HepG2 (cell line): ENCODE results near the gene STIM2. TPM values are rescaled to one million over a fixed set of nuclear protein-coding genes. Genes with fewer than 3 reads are reported as not detected.
A peak's percentile ranks its signal among the peaks of the same experiment; 100 is the strongest.

ENCODE experiments used
- FLYWCH1 ChIP-seq: sonication (generic); formaldehyde crosslinking; IDR thresholded peaks from 2 replicates; pipeline ENCODE4 v1.8.1; 2023; ENCODE audit warnings: mild to moderate bottlenecking, missing genetic modification reagents
- HOXD1 ChIP-seq: sonication (generic); formaldehyde crosslinking; IDR thresholded peaks from 2 replicates; pipeline ENCODE4 v1.5.0; 2020; ENCODE audit warnings: missing genetic modification reagents
- IRF2 ChIP-seq: IDR thresholded peaks from 2 replicates; pipeline ENCODE4 v1.6.1; 2018; ENCODE audit warnings: missing genetic modification reagents, missing compliant biosample characterization
- KLF11 ChIP-seq: IDR thresholded peaks from 2 replicates; pipeline ENCODE4 v1.6.1; 2016; ENCODE audit warnings: missing compliant biosample characterization
- NFIC ChIP-seq: IDR thresholded peaks from 2 replicates; pipeline ENCODE4 v1.6.1; 2012; ENCODE audit warnings: mild to moderate bottlenecking, low read length, inconsistent platforms
- NR2F2 ChIP-seq: IDR thresholded peaks from 2 replicates; pipeline ENCODE4 v1.6.1; 2012; ENCODE audit warnings: low read depth, inconsistent platforms, borderline replicate concordance
- POLR2AphosphoS2 ChIP-seq: IDR thresholded peaks from 2 replicates; pipeline ENCODE4 v1.6.1; 2011; ENCODE audit warnings: low read depth, low read length, improper control_type of control experiment
- PPARG ChIP-seq: conservative IDR thresholded peaks from 2 replicates; pipeline ENCODE4 v1.6.1; 2016; ENCODE audit warnings: missing biosample characterization, missing genetic modification reagents
- SATB2 ChIP-seq: sonication (generic); formaldehyde crosslinking; IDR thresholded peaks from 2 replicates; pipeline ENCODE4 v1.5.0; 2020; ENCODE audit warnings: missing genetic modification reagents
- SNAPC2 ChIP-seq: sonication (generic); formaldehyde crosslinking; IDR thresholded peaks from 2 replicates; pipeline ENCODE4 v1.8.1; 2022; ENCODE audit warnings: mild to moderate bottlenecking, missing genetic modification reagents
- ZNF30 ChIP-seq: sonication (generic); formaldehyde crosslinking; IDR thresholded peaks from 2 replicates; pipeline ENCODE4 v1.5.0; 2020; ENCODE audit warnings: mild to moderate bottlenecking, missing genetic modification reagents
- ZNF383 ChIP-seq: sonication (generic); formaldehyde crosslinking; IDR thresholded peaks from 2 replicates; pipeline ENCODE4 v1.4.0; 2020; ENCODE audit warnings: missing genetic modification reagents, mild to moderate bottlenecking, borderline replicate concordance
- ZNF709 ChIP-seq: sonication (generic); formaldehyde crosslinking; IDR thresholded peaks from 2 replicates; pipeline ENCODE4 v1.5.0; 2020; ENCODE audit warnings: mild to moderate bottlenecking, missing genetic modification reagents
- ZNF777 ChIP-seq: sonication (generic); formaldehyde crosslinking; IDR thresholded peaks from 2 replicates; pipeline ENCODE4 v1.4.0; 2020; ENCODE audit warnings: missing genetic modification reagents
- polyA plus RNA-seq, 8 experiments: library from polyadenylated mRNA; depleted of rRNA in 3 of 8; stranded (reverse) in 7 of 8; unstranded in 1 of 8; fragments of >200 nt; fragmentation: Illumina TruSeq in 4 of 8; extraction: Trizol in 4 of 8; gene quantifications; 2 replicates each; pipeline versions ENCODE4 v1.2.1 to v1.2.3, GENCODE V29; 2011 to 2016; ENCODE audit warnings: low read depth in 4 of 8, missing spikeins in 1 of 8, mixed read lengths in 1 of 8; ENCODE audit not compliant: insufficient read depth in 1 of 8
- total RNA-seq, 5 experiments: library from RNA; depleted of rRNA; stranded (reverse); fragments of >200 nt; fragmentation: Illumina TruSeq; extraction: Trizol; gene quantifications; 2 replicates each; pipeline ENCODE4 v1.2.3, GENCODE V29; 2016; ENCODE audit warnings: low read depth in 1 of 5
- TF ChIP-seq, protein P1 (sequence below): sonication (generic); formaldehyde crosslinking; IDR thresholded peaks from 2 replicates; pipeline ENCODE4 v1.8.0; 2022; ENCODE audit warnings: missing genetic modification reagents, mild to moderate bottlenecking, inconsistent platforms, borderline replicate concordance
- TF ChIP-seq, protein P2 (sequence below): sonication (generic); formaldehyde crosslinking; IDR thresholded peaks from 2 replicates; pipeline ENCODE4 v1.4.0; 2020; ENCODE audit warnings: missing genetic modification reagents
- TF ChIP-seq, protein P3 (sequence below): sonication (generic); formaldehyde crosslinking; IDR thresholded peaks from 2 replicates; pipeline ENCODE4 v1.5.0; 2020; ENCODE audit warnings: missing genetic modification reagents
- TF ChIP-seq, protein P4 (sequence below): sonication (generic); formaldehyde crosslinking; IDR thresholded peaks from 2 replicates; pipeline ENCODE4 v1.4.0; 2020; ENCODE audit warnings: missing genetic modification reagents
- TF ChIP-seq, protein P5 (sequence below), 2 experiments: sonication (generic) in 1 of 2; formaldehyde crosslinking in 1 of 2; IDR thresholded peaks; 2 replicates each; pipeline versions ENCODE4 v1.4.0 to v1.6.1; 2018 to 2020; ENCODE audit warnings: missing genetic modification reagents in 2 of 2, borderline replicate concordance in 1 of 2, low read depth in 1 of 2, mild to moderate bottlenecking in 1 of 2, missing biosample characterization in 1 of 2
- TF ChIP-seq, protein P6 (sequence below): IDR thresholded peaks from 2 replicates; pipeline ENCODE4 v1.6.1; 2016; ENCODE audit warnings: missing genetic modification reagents, missing compliant biosample characterization

The STIM2 gene
- total and polyA plus RNA-seq, 2 of the 13 experiments (the other 11 are each of a cell fraction or from before 2014, with no cell fraction given), result 19.3 to 19.4 TPM

DNA sequence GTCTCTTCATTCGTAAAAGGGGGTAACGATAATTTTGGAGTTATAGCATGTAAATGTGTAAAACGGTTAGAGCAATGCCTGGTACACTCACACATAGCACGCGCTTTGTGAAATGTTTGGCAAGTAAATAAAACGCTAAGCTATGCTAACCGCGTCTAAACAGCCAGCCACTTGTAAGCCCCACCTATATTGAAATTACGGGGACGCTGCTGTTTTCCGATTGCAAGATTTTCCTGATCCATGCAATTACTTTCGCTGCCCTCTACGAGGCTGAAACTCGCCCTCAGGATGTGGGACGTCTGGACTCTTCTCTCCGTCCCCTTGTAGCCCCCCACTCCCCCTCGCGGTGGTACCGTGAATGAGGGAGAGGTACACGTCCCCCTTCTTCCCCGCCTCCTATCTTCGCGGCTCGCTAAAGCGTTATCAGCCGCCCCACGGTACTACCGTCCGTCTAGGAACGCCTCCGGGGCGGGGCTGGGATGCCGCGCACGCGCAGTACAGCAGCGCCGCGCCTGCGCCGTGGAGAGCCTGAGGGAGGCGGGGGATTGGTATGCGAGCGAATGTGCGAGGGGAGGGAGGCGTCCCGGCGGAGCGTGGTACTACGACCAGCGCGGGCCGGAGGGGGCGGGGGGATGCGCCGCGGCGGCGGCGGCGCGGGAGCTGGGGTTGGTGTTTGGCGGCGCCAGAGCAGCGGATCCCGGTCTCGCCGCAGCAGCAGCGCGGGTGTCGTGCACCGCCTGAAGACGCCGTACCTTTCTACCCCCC is at the start of gene STIM2 (continued):
- TF ChIP-seq, protein P1, sequence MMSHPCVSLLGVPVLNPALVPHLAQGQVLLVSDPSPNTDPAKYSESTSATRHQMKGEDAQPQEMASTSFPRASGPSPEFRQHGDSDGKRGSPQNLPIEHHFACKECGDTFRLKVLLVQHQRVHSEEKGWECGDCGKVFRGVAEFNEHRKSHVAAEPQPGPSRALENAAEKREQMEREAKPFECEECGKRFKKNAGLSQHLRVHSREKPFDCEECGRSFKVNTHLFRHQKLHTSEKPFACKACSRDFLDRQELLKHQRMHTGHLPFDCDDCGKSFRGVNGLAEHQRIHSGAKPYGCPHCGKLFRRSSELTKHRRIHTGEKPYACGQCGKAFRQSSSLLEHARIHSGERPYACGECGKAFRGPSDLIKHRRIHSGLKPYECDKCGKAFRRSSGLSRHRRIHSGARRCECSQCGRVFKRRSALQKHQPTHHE (CRISPR knock-in tag), result peak; percentile 63; the same call in 1 of the 2 replicates
- no peak for TF ChIP-seq ZNF383 (CRISPR knock-in tag)
- no peak for TF ChIP-seq ZNF30 (CRISPR knock-in tag)
- TF ChIP-seq, protein P2, sequence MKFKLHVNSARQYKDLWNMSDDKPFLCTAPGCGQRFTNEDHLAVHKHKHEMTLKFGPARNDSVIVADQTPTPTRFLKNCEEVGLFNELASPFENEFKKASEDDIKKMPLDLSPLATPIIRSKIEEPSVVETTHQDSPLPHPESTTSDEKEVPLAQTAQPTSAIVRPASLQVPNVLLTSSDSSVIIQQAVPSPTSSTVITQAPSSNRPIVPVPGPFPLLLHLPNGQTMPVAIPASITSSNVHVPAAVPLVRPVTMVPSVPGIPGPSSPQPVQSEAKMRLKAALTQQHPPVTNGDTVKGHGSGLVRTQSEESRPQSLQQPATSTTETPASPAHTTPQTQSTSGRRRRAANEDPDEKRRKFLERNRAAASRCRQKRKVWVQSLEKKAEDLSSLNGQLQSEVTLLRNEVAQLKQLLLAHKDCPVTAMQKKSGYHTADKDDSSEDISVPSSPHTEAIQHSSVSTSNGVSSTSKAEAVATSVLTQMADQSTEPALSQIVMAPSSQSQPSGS (CRISPR knock-in tag), result no peak
- TF ChIP-seq, protein P3, sequence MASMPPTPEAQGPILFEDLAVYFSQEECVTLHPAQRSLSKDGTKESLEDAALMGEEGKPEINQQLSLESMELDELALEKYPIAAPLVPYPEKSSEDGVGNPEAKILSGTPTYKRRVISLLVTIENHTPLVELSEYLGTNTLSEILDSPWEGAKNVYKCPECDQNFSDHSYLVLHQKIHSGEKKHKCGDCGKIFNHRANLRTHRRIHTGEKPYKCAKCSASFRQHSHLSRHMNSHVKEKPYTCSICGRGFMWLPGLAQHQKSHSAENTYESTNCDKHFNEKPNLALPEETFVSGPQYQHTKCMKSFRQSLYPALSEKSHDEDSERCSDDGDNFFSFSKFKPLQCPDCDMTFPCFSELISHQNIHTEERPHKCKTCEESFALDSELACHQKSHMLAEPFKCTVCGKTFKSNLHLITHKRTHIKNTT (CRISPR knock-in tag), result no peak
- 0 out of 2 replicates have a peak, but pooled peaks have one; percentile 17 for TF ChIP-seq HOXD1 (CRISPR knock-in tag)
- TF ChIP-seq, protein P4, sequence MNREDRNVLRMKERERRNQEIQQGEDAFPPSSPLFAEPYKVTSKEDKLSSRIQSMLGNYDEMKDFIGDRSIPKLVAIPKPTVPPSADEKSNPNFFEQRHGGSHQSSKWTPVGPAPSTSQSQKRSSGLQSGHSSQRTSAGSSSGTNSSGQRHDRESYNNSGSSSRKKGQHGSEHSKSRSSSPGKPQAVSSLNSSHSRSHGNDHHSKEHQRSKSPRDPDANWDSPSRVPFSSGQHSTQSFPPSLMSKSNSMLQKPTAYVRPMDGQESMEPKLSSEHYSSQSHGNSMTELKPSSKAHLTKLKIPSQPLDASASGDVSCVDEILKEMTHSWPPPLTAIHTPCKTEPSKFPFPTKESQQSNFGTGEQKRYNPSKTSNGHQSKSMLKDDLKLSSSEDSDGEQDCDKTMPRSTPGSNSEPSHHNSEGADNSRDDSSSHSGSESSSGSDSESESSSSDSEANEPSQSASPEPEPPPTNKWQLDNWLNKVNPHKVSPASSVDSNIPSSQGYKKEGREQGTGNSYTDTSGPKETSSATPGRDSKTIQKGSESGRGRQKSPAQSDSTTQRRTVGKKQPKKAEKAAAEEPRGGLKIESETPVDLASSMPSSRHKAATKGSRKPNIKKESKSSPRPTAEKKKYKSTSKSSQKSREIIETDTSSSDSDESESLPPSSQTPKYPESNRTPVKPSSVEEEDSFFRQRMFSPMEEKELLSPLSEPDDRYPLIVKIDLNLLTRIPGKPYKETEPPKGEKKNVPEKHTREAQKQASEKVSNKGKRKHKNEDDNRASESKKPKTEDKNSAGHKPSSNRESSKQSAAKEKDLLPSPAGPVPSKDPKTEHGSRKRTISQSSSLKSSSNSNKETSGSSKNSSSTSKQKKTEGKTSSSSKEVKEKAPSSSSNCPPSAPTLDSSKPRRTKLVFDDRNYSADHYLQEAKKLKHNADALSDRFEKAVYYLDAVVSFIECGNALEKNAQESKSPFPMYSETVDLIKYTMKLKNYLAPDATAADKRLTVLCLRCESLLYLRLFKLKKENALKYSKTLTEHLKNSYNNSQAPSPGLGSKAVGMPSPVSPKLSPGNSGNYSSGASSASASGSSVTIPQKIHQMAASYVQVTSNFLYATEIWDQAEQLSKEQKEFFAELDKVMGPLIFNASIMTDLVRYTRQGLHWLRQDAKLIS (CRISPR knock-in tag), result no peak
- TF ChIP-seq NFIC, result no peak
- TF ChIP-seq, protein P5, sequence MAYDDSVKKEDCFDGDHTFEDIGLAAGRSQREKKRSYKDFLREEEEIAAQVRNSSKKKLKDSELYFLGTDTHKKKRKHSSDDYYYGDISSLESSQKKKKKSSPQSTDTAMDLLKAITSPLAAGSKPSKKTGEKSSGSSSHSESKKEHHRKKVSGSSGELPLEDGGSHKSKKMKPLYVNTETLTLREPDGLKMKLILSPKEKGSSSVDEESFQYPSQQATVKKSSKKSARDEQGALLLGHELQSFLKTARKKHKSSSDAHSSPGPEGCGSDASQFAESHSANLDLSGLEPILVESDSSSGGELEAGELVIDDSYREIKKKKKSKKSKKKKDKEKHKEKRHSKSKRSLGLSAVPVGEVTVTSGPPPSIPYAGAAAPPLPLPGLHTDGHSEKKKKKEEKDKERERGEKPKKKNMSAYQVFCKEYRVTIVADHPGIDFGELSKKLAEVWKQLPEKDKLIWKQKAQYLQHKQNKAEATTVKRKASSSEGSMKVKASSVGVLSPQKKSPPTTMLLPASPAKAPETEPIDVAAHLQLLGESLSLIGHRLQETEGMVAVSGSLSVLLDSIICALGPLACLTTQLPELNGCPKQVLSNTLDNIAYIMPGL (CRISPR knock-in tag; IDR thresholded peaks at IDR 0.05; ENCODE audit: borderline replicate concordance in 1 of 2, low read depth in 1 of 2), result peak; percentile 64 to 71; a peak in 3 of 4 replicates
- no peak for TF ChIP-seq FLYWCH1 (CRISPR knock-in tag)
- no peak for TF ChIP-seq ZNF777 (CRISPR knock-in tag)
- 0 out of 2 replicates have a peak, but pooled peaks have one; percentile 38 for TF ChIP-seq IRF2 (CRISPR knock-in tag)
- TF ChIP-seq NR2F2, result no peak
- no peak for TF ChIP-seq SNAPC2 (CRISPR knock-in tag)
- TF ChIP-seq, protein P6, sequence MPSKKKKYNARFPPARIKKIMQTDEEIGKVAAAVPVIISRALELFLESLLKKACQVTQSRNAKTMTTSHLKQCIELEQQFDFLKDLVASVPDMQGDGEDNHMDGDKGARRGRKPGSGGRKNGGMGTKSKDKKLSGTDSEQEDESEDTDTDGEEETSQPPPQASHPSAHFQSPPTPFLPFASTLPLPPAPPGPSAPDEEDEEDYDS (CRISPR knock-in tag), result peak; percentile 87
- TF ChIP-seq POLR2AphosphoS2, result no peak
- TF ChIP-seq SATB2 (CRISPR knock-in tag), result no peak
- peak; percentile 65; the same call in 1 of the 2 replicates for TF ChIP-seq ZNF709 (CRISPR knock-in tag)
- no peak for TF ChIP-seq PPARG (CRISPR knock-in tag)
- TF ChIP-seq KLF11 (CRISPR knock-in tag), result no peak
